LoVo (cell line): ENCODE data around the gene SPINK7.
"Not testable (repeated sequence)": the region's sequence is repeated elsewhere in the genome, so short reads cannot be mapped to it uniquely, and the experiment has no call there.

Experiments used
- DNase-seq: peaks from one replicate; pipeline ENCODE4 v3.0.0-alpha.2; 2016; ENCODE audit warnings: low spot score

Gene SPINK7

DNA sequence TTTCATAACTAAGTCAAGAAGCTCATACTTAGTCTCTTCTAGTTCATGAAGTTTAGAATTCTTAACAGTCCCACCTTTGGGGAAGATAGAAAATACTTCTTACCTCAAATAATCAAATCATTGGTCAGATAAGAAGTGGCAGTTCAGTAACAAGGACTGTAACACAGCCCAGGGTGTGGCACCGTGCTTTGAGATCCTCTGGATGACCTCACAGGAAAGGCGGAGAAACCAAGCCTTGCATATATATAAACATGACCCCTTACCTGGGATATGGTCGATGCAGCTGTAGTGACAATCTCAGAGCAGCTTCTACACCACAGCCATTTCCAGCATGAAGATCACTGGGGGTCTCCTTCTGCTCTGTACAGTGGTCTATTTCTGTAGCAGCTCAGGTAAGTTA, at the start of gene SPINK7:
SPINK7 (plus strand) TSS at position 271 of the 400 bp plus-strand sequence; CDS start at position 332, 61 bp downstream.
- peak; percentile 29 for DNase-seq

GRCh38 chr5:148267962-148268361, 44.3 kb upstream of the SPINK7 start:
- DNase-seq, result no peak

DNA sequence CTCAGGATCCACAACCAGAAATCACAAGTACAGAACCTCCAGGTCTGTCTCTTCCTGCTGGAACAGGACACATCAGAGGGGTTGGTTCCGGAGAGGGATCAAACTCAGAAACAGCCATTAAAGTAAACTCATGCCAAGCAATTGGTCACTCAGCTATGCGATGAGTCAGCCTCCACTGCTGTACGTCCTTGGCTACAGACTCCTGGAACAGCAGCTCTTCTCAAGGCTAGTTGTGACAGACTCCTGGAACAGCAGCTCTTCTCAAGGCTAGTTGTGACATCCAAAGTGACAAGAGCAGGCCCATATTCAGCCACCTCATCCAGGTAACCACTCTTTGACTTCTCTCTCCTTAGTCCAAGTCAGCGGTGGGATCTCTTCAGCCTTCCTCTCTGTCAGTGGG, 43.7 kb upstream of the SPINK7 start, which contains the start of gene SPINK13:
SPINK13 (plus strand) TSS at position 229 of the 400 bp plus-strand sequence. CDS start 1,279 bp downstream, outside the sequence.
- DNase-seq, result peak; percentile 71

- not testable (repeated sequence) for DNase-seq
These were observed 37.1 kb upstream of the SPINK7 start for GRCh38 chr5:148275129-148275528.

GRCh38 chr5:148280893-148281292, 31.3 kb upstream of the SPINK7 start:
- DNase-seq, result not testable (repeated sequence)

GRCh38 chr5:148281336-148281735, 30.9 kb upstream of the SPINK7 start:
- not testable (repeated sequence) for DNase-seq

- peak; percentile 52 for DNase-seq
These were observed 21.7 kb upstream of the SPINK7 start for GRCh38 chr5:148290271-148291195.

DNA sequence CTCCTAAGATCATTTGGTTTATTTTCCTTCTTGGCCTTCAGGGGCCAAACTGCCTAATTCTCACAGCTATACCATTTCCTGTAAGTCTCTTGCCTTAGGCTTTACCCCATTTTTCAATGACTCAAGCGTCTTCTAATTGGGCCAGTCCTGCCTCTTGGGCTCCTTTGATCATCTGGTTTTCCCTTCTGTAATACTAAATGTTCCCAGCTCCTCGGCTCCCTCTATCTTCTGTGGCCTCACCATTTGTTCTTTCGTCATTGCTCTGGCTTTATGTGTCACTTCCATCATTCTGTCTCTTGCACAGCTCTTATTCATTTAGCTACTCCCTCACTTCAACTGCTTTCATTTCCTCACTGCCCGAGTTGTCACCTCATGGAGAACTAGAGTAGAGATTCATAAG, 14.5 kb upstream of the SPINK7 start:
- DNase-seq, result no peak

DNA sequence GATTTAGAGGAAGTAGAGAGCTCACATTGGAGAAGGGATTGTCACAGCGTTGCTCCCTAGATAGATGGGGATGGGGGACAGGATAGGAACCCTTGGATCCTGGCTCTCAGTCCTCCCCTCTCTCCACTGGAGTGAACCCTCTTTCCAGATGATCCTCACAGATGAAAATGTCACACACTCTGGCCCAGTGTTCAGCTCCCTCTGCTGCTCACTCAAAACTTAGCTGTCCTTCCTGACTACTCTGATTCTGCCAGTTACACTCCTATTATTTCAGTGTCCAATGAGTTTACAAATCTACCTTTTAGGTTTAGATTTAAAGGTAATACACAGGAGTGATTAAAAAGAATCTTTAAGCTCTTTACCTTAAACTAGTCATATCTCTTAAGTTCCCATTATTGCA, 5.8 kb upstream of the SPINK7 start:
- DNase-seq, result no peak

DNA sequence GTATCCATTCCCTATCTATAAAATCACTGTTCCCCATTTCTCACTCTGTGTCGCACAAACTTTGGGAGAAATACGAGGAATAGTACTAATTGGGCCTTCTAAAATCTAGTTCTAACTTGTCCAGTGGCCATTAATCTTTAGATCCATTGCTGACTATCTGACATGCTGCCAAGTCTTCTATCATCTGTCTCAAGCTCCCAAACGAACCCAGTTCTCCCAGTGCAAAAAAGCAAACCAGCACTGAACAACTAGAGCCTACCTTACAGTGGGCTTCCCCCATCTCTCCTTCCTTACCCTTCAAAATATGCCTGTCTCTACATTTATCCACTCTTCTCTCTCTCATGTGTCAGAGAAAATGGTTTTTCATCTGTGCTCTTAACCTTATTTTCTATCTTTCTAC, 3.2 kb upstream of the SPINK7 start:
- no peak for DNase-seq

GRCh38 chr5:148309746-148310145, 2.5 kb upstream of the SPINK7 start:
- DNase-seq, result no peak

GRCh38 chr5:148311484-148311883, 739 bp upstream of the SPINK7 start:
- no peak for DNase-seq

DNA sequence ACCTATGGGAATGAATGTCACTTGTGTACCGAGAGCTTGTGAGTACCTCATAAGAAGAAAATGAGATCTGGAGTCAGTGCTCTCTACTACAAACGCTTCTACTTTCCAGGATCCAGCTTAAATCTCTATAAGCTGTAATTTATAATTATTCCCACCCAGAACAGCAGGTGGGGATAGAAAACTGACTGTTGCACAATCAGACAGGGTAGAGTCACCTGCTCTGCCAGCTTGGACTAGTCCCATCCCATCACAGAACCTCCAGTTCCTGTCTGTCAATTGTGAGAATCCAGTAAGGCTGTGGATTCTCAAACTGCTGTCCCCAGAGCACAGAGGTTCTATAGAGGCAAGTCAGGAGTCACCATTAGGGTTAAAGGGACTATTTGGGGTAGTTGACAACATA, 2.0 kb downstream of the SPINK7 start:
- DNase-seq, result peak; percentile 45

GRCh38 chr5:148314731-148315130, 2.5 kb downstream of the SPINK7 start:
- no peak for DNase-seq

- not testable (repeated sequence) for DNase-seq
These were observed 8.1 kb downstream of the SPINK7 start for GRCh38 chr5:148320011-148320963.

DNA sequence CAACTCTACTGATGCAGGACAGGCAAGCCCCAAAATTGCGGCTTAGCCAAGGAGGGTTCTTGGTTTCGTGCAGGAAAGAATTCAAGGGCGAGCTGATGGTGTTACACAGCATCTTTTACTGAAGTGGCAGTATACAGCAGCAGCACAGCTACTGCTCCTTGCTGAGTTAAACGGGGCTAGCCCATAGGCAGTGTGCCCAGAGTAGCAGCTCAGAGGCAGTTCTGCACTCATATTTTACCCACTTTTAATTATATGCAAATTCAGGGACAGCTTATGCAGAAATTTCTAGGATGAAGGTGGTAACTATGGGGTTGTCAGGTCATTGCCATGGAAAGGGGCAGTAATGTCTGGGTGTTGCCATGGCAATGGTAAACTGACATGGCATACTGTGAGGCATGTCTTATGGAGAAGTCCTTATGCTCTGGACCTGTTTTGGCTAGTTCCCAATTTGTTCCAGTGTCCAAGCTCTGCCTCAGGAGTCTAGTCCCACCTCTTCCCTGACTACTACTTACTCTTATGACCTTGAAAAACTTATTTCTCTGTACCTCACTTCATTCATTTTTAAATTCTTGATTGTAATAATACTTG, 21.1 kb downstream of the SPINK7 start:
- DNase-seq, result no peak

DNA sequence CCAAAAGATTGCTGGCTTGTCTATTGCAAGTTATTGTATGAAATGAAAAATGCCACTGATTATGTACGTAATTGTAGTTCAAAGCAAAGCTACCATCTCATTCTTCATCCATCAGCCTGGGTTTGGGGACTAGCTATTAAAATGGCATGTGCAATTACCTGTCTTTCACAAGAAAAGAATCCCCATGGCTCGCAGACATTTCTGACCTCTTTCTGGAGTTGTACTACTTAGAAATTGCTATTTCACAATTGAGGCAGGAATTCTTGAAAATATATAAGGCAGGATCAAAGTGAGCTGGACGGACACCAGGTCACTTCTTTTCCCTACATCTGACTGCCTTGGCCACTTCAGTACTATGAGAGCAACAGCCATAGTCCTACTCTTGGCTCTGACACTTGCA, 23.0 kb downstream of the SPINK7 start, which contains the start of gene SPINK9:
SPINK9 (plus strand) TSS at position 301 of the 400 bp plus-strand sequence; CDS start at position 356, 55 bp downstream.
- DNase-seq, result no peak

DNA sequence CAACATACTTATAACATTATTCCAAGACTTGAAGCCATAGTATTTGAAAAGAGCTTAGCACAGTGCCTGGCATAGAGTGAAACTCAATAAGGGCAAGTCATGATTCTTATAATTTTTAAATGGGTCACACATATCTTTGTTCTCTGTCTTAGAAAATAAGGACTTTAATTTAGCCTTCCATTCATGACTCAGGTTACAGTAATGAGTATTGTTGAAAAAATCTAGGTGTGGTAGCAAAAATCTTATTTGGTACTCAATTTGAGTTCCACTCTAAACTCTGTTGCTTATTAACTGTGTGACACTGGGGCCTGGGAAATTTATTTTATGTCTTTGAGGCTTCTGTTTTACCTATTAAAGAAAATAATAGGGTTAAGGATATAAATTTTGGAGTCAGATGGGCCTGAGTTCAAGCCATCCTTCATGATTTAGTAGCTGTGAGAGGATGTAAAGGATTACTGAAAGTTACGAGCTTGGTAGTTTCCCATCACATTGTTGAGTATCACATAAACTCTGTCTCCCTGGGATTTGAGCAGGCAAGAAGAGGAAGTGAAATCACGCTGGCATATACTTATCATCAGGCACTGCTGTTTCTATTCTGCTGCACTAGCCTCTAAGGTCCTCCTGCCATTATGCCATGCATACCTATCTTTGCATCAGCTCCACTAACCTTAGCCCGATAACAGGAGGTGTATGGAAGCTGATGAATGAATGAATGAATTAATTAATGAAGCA, 24.6 kb downstream of the SPINK7 start:
- DNase-seq, result peak; percentile 45

- DNase-seq, result peak; percentile 81
These were observed 30.3 kb downstream of the SPINK7 start for GRCh38 chr5:148342371-148343045.

DNA sequence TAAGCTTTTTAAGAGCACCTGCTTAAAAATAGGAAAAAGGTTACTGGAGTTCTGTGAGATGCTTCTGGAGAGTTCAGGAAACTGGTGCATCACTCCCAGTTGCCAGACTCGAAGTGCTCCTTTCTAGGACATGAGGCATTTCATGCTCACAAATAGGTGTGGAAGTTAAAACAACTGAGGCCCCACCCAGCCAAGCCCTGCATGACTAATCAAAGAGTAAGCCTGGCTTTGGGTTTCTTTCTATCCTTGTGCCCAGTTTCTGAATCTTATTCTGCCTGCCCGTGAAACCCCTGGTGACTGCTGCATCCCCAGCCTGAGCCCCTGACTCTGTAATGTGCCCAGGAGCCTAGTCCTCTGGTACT, 30.8 kb downstream of the SPINK7 start:
- DNase-seq, result peak; percentile 95
